Thyroid gland (tissue), 4 donors: ENCODE results near the gene CXCR4. TPM values are rescaled to one million over a fixed set of nuclear protein-coding genes. Genes with fewer than 3 reads are reported as not detected.

Source experiments
- DNase-seq, 2 donors: peaks; one replicate each; pipeline ENCODE4 v3.0.0-alpha.2; 2019
- H3K27ac ChIP-seq, 3 donors: fragments of 200-600 bp; sonication (generic); 1 replicate in 2 of 3; 2 replicates in 1 of 3; pipeline ENCODE4 v1.5.1; 2016 to 2019; ENCODE audit warnings: mild to moderate bottlenecking in 1 of 3, moderate library complexity in 1 of 3
- H3K27me3 ChIP-seq: fragments of 200-600 bp; sonication (generic); one replicate; pipeline ENCODE4 v1.5.1; 2019
- H3K36me3 ChIP-seq, 2 donors: fragments of 200-600 bp; sonication (generic); one replicate each; pipeline ENCODE4 v1.5.1; 2016 to 2019
- H3K4me1 ChIP-seq, 2 donors: fragments of 200-600 bp; sonication (generic); one replicate each; pipeline ENCODE4 v1.5.1; 2017 to 2019
- H3K4me3 ChIP-seq, 3 donors: fragments of 200-600 bp; sonication (generic); replicated peaks in 1 of 3; 1 replicate in 2 of 3; 2 replicates in 1 of 3; pipeline ENCODE4 v1.5.1; 2016; ENCODE audit warnings: mild to moderate bottlenecking in 1 of 3
- H3K9me3 ChIP-seq: fragments of 200-600 bp; sonication (generic); one replicate; pipeline ENCODE4 v1.5.1; 2017
- CTCF ChIP-seq, 6 experiments: fragments of 200-600 bp in 3 of 6; fragments of 450-650 bp in 3 of 6; sonication (generic) in 3 of 6; IDR thresholded peaks; one replicate each; pipeline ENCODE4 v1.5.1; 2016 to 2019; ENCODE audit warnings: antibody characterized with exemption in 6 of 6, mild to moderate bottlenecking in 2 of 6, inconsistent platforms in 1 of 6, moderate library complexity in 1 of 6
- POLR2A ChIP-seq, 2 donors: fragments of 450-650 bp; IDR thresholded peaks; one replicate each; pipeline ENCODE4 v1.6.1; 2017; ENCODE audit warnings: antibody characterized with exemption in 2 of 2, mild to moderate bottlenecking in 2 of 2, moderate library complexity in 1 of 2
- WGBS, 2 donors: methylation state at CpG; one replicate each; pipeline ENCODE4 v1.1.5; 2017; 5-methylcytosine and 5-hydroxymethylcytosine counted together
- intact Hi-C: fragments of 100-400 bp; cut with DNase I; formaldehyde crosslinking; loops from one replicate; pipeline ENCODE4 v1.15.1; 2023
- total RNA-seq, 4 donors: library from RNA; depleted of rRNA; stranded (reverse); fragments of >200 nt; gene quantifications; one replicate each; pipeline ENCODE4 v1.2.3, GENCODE V29; 2016

CXCR4 gene
- total RNA-seq, 4 donors from 2014 or later = 7.1 to 17.5 (median 13.5) TPM

DNA sequence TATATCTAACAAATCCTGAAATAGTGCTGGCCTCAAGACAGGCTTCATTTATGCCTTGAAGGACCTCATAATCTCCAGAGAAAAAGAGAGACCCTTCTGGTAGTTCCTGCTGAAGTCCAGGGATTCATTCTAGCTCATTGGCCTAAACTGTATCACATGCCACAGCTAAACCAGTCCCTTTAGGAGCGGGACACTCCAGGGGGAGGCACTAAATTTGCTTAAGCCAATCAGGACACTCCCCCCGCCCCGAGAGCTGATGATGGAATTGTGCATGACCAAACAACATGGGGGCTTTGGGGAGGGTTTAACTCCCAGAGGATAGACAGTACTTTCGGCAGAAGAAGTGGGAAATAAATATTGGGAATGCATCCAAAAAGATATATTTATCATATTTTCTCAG lies 36.4 kb upstream of the CXCR4 start:
- H3K9me3 ChIP-seq = no peaks in the 10 kb centered on the region
- intact Hi-C loops = no loop called here
- TF ChIP-seq CTCF (IDR thresholded peaks at IDR 0.05) = no peak
- no peak for TF ChIP-seq POLR2A (IDR thresholded peaks at IDR 0.05)
- no peak for DNase-seq
- no peak overlapping the region for H3K27ac ChIP-seq
- no peaks in the 10 kb centered on the region for H3K36me3 ChIP-seq
- H3K4me3 ChIP-seq = no peak overlapping the region
- H3K27me3 ChIP-seq = no peaks in the 10 kb centered on the region
- no peaks in the 10 kb centered on the region for H3K4me1 ChIP-seq
- WGBS, 2 donors = 87 to 88% methylated on average over 4 of the region's 4 CpGs

DNA sequence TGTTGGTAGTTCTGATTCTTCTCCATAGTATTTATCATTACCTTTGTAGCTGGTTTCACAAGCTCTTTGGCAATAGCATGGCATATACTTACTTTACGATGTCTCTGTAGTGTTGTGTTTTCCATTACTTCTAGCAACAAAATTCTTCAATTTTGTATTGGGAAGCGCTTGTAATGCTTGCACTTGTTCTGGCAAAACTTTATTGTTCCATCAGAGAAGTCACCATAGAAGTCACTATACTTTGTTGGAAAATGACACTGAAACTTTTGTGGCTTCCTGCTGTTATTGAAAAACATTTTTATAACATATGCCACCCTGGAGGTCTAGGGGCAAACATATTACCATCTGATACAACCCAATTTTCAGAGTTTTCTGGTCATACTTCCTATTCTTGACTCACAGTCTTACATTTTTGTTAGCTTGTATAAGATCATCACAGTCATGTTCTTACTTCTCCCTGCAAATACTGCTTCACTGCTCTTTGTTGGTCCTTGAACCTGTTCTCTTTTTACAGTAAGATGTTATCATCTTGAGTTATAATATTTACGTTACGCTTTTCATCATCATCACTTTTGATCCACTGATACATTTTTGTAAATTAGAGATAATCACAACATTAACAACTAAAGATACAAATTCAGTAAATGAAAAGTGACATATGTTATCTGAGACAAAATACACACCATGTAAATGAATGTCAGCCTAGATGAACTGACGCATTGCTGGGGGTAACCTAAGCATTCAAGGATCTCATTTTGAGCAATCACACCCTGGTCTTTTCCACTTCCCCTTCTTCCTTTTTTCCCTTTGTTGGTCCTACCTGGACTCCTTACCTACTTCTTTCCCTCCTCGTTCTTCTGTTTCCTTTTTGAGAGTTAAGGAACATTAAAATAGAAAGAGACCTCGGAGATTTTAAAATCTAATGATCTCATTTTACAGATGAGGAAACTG lies 33.3 kb upstream of the CXCR4 start:
- no peak for TF ChIP-seq CTCF (IDR thresholded peaks at IDR 0.05)
- no peak for TF ChIP-seq POLR2A (IDR thresholded peaks at IDR 0.05)
- Histone ChIP-seq H3K4me1 (no peaks in the 10 kb centered on the region), H3K27ac (no peak overlapping the region), H3K36me3 (no peaks in the 10 kb centered on the region), H3K27me3 (no peaks in the 10 kb centered on the region), H3K9me3 (no peaks in the 10 kb centered on the region), H3K4me3 (no peak overlapping the region)
- WGBS, 2 donors = 84 to 89% methylated on average over 7 of the region's 7 CpGs
- no peak for DNase-seq
- intact Hi-C loops = no loop called here

- H3K36me3 ChIP-seq = no peaks in the 10 kb centered on the region
- intact Hi-C loops = no loop called here
- TF ChIP-seq CTCF (IDR thresholded peaks at IDR 0.05) = no peak
- TF ChIP-seq POLR2A (IDR thresholded peaks at IDR 0.05) = no peak
- H3K27ac ChIP-seq = no peak overlapping the region
- no peaks in the 10 kb centered on the region for H3K4me1 ChIP-seq
- 0 to 84% methylated on average over 1 of the region's 1 CpG for WGBS, 2 donors
- DNase-seq = no peak
- H3K27me3 ChIP-seq = no peaks in the 10 kb centered on the region
- no peaks in the 10 kb centered on the region for H3K9me3 ChIP-seq
- no peak overlapping the region for H3K4me3 ChIP-seq
Measured at GRCh38 chr2:136149011-136149410, 31.1 kb upstream of the CXCR4 start.

DNA sequence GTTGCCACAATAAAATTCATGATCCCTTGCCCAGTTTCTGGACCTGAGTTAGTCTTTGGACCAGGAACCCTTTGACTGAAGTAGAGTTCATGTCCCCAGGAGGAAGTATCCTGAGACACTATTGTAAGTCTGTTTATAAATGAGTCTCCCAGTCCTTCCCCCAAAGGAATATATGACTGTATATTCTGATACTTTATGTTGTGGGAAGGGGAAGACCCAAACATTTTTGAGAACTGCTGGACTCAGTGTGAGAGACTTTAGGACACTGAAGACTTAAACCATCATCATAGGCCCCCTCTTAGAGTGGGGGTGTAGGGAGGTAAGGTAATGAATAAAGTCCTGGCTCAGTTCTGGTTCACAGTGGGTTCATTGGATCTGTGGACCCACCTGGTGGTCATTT lies 28.6 kb upstream of the CXCR4 start:
- Histone ChIP-seq H3K36me3 (no peaks in the 10 kb centered on the region), H3K4me3 (no peak overlapping the region), H3K9me3 (no peaks in the 10 kb centered on the region), H3K4me1 (no peaks in the 10 kb centered on the region), H3K27me3 (no peaks in the 10 kb centered on the region), H3K27ac (no peak overlapping the region)
- intact Hi-C loops = no loop called here
- TF ChIP-seq CTCF (IDR thresholded peaks at IDR 0.05) (no peak), POLR2A (IDR thresholded peaks at IDR 0.05) (no peak)
- no peak for DNase-seq
